ENCODE results near the gene GRXCR2.
"Not testable (repeated sequence)": the region's sequence is repeated elsewhere in the genome, so short reads cannot be mapped to it uniquely, and the experiment has no call there.

The GRXCR2 gene

GRCh38 chr5:145887976-145888574 lies 15.3 kb upstream of the GRXCR2 start:
- in situ Hi-C loops (cut with HindIII; ENCODE audit: low sequenced_read_pairs), result no loop called here

DNA sequence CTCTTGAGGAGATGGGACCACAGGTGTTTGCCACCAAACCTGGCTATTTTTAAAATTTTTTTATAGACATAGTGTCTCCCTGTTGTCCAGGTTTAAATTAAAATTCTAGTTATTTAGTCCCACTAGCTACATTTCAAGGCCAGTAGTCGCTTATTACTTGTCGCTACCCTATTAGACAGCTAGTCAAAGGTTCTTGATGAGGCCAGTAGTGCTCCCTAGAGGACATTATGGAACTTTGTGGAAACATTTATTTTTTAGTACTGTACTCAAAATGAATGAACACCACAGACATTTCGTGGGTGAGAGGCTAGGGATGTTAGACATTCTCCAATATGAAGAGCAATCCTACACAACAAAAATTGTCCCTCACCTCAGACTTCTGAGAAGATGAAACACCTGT lies 14.4 kb upstream of the GRXCR2 start:
- in situ Hi-C loops (cut with HindIII; ENCODE audit: low sequenced_read_pairs), result no loop called here

DNA sequence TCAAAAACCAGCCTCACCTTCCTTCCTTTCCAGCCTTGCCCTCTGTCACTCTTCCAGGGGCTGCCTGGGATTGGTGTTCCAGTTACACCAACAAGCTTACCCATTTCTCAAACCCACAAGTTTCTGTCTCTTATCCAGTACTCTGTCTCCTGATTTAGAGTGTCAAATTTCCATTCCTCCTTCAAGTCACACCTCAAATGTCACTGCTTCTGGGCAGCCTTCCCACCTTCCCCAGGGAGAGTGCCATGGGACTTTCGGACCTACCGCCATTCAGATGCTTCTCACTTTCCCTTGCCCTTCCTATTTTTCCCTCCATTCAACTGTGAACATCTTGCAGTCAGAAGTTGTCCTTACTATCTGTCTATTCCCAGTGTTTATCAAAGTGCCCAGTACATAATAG lies 2.0 kb upstream of the GRXCR2 start:
- in situ Hi-C loops (cut with HindIII; ENCODE audit: low sequenced_read_pairs), result no loop called here

DNA sequence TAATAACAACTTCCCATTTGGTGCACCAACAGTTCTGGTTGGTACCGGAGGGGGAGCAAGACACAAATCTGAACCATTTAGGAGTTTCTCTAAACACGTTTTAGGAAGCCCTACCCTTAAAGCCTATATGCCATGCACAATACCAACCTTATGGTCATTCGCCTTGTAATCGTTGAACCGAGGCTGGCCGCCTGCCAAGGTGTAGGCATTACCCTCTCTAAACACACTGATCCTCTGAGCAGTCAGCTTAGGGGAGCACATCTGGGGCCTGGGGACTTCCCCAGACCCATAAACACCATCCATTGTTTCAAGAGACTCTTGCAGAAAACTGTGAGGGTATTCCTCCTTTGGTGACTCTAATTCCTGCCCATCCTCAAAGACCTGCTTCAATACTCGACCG lies 328 bp downstream of the GRXCR2 start:
- in situ Hi-C loops (cut with HindIII; ENCODE audit: low sequenced_read_pairs), result no loop called here

DNA sequence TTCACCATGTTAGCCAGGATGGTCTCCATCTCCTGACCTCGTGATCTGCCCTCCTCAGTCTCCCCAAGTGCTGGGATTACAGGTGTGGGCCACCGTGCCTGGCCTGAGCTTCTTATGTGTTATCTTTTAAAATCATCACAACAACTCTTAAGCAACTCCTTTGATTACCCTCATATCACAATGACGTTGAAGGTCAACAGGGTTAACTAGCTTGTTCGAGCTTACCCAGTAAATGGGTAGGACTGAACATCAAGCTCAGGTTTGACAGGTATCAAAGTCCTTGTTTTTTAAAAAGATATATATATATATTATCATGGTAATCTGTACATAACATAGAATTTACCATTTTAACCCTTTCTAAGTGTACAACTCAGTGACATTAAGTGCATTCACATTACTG lies 3.1 kb downstream of the GRXCR2 start:
- in situ Hi-C loops (cut with HindIII; ENCODE audit: low sequenced_read_pairs), result no loop called here

- in situ Hi-C loops (cut with HindIII; ENCODE audit: low sequenced_read_pairs), result no loop called here
Measured at GRCh38 chr5:145867806-145868205, 5.0 kb downstream of the GRXCR2 start.

DNA sequence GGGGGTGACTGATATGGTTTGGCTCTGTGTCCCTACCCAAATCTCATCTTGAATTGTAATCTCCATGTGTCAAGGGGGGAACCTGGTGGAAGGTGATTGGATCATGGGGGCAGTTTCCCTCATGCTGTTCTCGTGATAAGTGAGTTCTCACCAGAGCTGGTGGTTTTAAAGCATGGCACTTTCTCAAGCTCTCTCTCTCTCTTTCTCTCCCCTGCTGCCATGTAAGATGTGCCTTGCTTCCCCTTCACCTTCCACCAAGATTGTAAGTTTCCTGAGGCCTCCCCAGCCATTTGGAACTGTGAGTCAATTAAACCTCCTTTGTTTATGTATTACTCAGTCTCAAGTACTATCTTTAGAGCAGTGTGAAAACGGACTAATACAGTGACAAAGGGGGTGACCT lies 8.4 kb downstream of the GRXCR2 start:
- in situ Hi-C loops (cut with HindIII; ENCODE audit: low sequenced_read_pairs), result not testable (repeated sequence)

GRCh38 chr5:145863003-145863402 lies 9.8 kb downstream of the GRXCR2 start:
- in situ Hi-C loops (cut with HindIII; ENCODE audit: low sequenced_read_pairs), result no loop called here

- in situ Hi-C loops (cut with HindIII; ENCODE audit: low sequenced_read_pairs), result no loop called here
Measured at GRCh38 chr5:145859897-145860296, 12.9 kb downstream of the GRXCR2 start.

GRCh38 chr5:145859453-145859852 lies 13.4 kb downstream of the GRXCR2 start:
- in situ Hi-C loops (cut with HindIII; ENCODE audit: low sequenced_read_pairs), result no loop called here

GRCh38 chr5:145858959-145859358 lies 13.9 kb downstream of the GRXCR2 start:
- in situ Hi-C loops (cut with HindIII; ENCODE audit: low sequenced_read_pairs), result no loop called here

GRCh38 chr5:145856285-145856818 lies 16.5 kb downstream of the GRXCR2 start:
- in situ Hi-C loops (cut with HindIII; ENCODE audit: low sequenced_read_pairs), result no loop called here

GRCh38 chr5:145855763-145856267 lies 17.0 kb downstream of the GRXCR2 start:
- in situ Hi-C loops (cut with HindIII; ENCODE audit: low sequenced_read_pairs), result no loop called here

GRCh38 chr5:145854651-145855258 lies 18.1 kb downstream of the GRXCR2 start:
- in situ Hi-C loops (cut with HindIII; ENCODE audit: low sequenced_read_pairs), result no loop called here

GRCh38 chr5:145853781-145854376 lies 18.9 kb downstream of the GRXCR2 start:
- in situ Hi-C loops (cut with HindIII; ENCODE audit: low sequenced_read_pairs), result no loop called here

DNA sequence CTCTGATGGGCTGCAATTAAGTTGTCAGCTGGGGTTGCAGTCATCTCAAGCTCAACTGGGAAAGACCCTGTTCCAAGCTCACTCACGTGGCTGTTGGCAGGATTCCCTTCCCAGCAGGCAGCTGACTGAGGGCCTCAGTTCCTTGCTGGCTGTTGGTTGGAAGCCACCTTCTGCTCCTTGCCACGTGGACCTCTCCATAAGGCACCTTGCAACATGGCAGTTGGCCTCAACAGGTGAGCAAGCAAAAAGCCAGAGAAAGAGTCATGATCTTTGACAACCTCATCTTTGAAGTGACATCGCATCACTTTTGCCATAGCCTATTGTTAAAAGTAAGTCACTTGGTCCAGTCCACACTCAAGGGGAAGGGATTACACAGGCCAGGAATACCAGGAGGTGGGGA lies 19.8 kb downstream of the GRXCR2 start:
- in situ Hi-C loops (cut with HindIII; ENCODE audit: low sequenced_read_pairs), result no loop called here

- in situ Hi-C loops (cut with HindIII; ENCODE audit: low sequenced_read_pairs), result no loop called here
Measured at GRCh38 chr5:145848854-145849253, 24.0 kb downstream of the GRXCR2 start.

DNA sequence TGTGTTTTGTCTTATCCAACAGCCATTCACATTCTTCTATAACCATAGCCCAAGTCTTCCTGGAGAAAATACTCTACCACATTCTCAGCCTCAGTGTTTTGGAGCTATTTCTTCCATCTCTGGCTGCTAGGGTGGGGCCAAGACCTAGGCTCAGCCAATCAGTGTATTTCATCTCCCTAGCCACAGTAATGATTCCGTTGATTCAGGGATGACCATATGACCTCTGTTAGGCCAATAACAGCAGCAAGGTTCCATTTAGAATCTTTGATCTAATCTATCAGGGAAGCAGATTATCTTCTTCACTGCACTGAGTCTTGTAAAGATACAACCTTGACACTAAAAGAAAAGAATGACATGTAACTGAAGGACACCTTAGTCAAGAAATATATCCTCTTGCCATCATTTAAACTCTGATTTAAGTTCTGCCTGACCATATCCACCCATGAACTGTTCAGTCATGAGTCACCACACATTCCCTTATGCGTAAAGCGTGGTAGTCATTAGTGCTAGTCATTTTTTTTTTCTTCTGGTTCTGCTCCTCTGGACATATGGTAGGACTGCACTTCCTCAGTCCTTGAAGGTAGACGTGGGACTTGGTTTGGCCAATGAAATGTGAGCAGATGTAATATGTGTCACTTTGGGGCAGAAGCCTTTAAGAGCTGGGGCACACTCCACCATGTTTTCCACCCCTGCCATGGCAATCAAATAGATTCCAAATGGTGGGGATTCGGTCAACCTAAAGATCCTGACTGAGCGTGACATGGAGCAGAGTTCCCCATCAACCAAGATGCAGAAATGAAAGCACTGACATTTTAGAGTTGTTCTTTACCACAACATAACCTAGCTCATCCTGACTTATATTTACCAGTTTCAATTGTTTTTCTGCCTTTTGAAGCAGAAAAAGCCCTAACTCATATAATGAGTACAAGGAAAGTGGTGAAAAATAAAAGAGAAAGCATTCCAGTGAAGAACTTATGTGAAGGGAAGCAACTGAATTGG lies 25.0 kb downstream of the GRXCR2 start:
- in situ Hi-C loops (cut with HindIII; ENCODE audit: low sequenced_read_pairs), result no loop called here

DNA sequence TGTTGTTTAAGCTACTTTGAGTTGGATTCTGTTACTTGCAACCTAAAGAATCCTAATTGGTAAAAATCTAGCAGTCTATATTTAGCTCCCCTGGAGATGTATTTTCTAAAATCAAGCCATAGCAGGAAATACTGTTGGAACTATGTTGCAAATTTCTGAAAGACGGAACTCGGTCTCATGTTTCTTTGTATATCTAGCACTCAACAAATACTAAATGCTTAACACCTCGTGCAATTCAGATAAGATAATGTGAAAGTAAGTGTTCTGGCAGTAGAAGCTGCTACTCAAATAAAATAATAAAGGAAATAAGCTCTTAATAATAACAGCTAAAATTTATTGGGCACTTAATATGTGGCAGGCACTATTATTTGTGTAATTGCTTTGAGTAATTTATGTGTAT lies 26.7 kb downstream of the GRXCR2 start:
- in situ Hi-C loops (cut with HindIII; ENCODE audit: low sequenced_read_pairs), result no loop called here

- in situ Hi-C loops (cut with HindIII; ENCODE audit: low sequenced_read_pairs), result no loop called here
Measured at GRCh38 chr5:145841299-145841698, 31.5 kb downstream of the GRXCR2 start.

All from DLD1 (cell line).